CD4-positive, alpha-beta T cell treated with Interleukin-6 for 4 hours (primary cell): ENCODE data around the gene TSPEAR.

Experiments used
- DNase-seq: peaks from one replicate; pipeline ENCODE4 v3.0.0-alpha.2; 2020; ENCODE audit warnings: mixed read lengths

The TSPEAR gene

GRCh38 chr21:44524414-44525371 lies 186.7 kb downstream of the TSPEAR start:
- DNase-seq: no peak

- no peak for DNase-seq
Observed at GRCh38 chr21:44523567-44524413, 187.6 kb downstream of the TSPEAR start.

GRCh38 chr21:44522753-44523204 lies 188.6 kb downstream of the TSPEAR start:
- DNase-seq: no peak

GRCh38 chr21:44521928-44522752 lies 189.2 kb downstream of the TSPEAR start:
- DNase-seq: no peak

GRCh38 chr21:44521301-44521927 lies 190.0 kb downstream of the TSPEAR start:
- DNase-seq: no peak

GRCh38 chr21:44520326-44521300 lies 190.8 kb downstream of the TSPEAR start:
- no peak for DNase-seq

GRCh38 chr21:44519346-44520325 lies 191.7 kb downstream of the TSPEAR start:
- DNase-seq: no peak

- DNase-seq: no peak
Observed at GRCh38 chr21:44518686-44519085, 192.7 kb downstream of the TSPEAR start.

GRCh38 chr21:44517175-44517899 lies 194.0 kb downstream of the TSPEAR start:
- DNase-seq: no peak

- DNase-seq: no peak
Observed at GRCh38 chr21:44516828-44517174, 194.6 kb downstream of the TSPEAR start.

- no peak for DNase-seq
Observed at GRCh38 chr21:44516342-44516741, 195.0 kb downstream of the TSPEAR start.

- no peak for DNase-seq
Observed at GRCh38 chr21:44515359-44516165, 195.8 kb downstream of the TSPEAR start.

GRCh38 chr21:44514746-44515358 lies 196.5 kb downstream of the TSPEAR start:
- no peak for DNase-seq

- DNase-seq: no peak
Observed at GRCh38 chr21:44514218-44514520, 197.2 kb downstream of the TSPEAR start.

GRCh38 chr21:44513389-44514217 lies 197.8 kb downstream of the TSPEAR start:
- no peak for DNase-seq

GRCh38 chr21:44512496-44513388 lies 198.6 kb downstream of the TSPEAR start:
- no peak for DNase-seq
